Activated CD8-positive, alpha-beta T cell treated with anti-CD3 and anti-CD28 coated beads for 36 hours (primary cell): ENCODE data around the gene LPAR1. TPM values are rescaled to one million over a fixed set of nuclear protein-coding genes. Genes with fewer than 3 reads are reported as not detected.

Experiments
- ATAC-seq: fragments of 200-7000 bp; cut with Tn5 transposase; one replicate; pipeline ENCODE4 v1.10.0; 2021; ENCODE audit warnings: mild to moderate bottlenecking, moderate library complexity
- CTCF ChIA-PET: fragments of 350-600 bp; sonication (Branson Sonifier 250); formaldehyde crosslinking; loops from one replicate; lab custom pipeline; 2021; ENCODE audit warnings: antibody characterized with exemption; lab: Charles Lee
- POLR2A ChIA-PET: fragments of 350-600 bp; sonication (Branson Sonifier 250); formaldehyde crosslinking; loops from one replicate; lab custom pipeline; 2021; ENCODE audit warnings: antibody characterized with exemption; lab: Charles Lee
- DNase-seq: peaks from one replicate; pipeline ENCODE4 v3.0.0-alpha.2; 2020
- H3K27ac Mint-ChIP-seq: one replicate; pipeline ENCODE4 v1.8.0; 2021; ENCODE audit warnings: mild to moderate bottlenecking, mixed read lengths
- H3K27me3 Mint-ChIP-seq: one replicate; pipeline ENCODE4 v1.8.0; 2021; ENCODE audit warnings: mixed read lengths
- H3K36me3 Mint-ChIP-seq: one replicate; pipeline ENCODE4 v1.8.0; 2021; ENCODE audit warnings: low read depth, mixed read lengths
- H3K4me1 Mint-ChIP-seq: one replicate; pipeline ENCODE4 v1.8.0; 2021; ENCODE audit warnings: low read depth, mixed read lengths
- H3K4me3 Mint-ChIP-seq: one replicate; pipeline ENCODE4 v1.8.0; 2021; ENCODE audit warnings: mild to moderate bottlenecking, moderate library complexity, mixed read lengths
- H3K9me3 Mint-ChIP-seq: one replicate; pipeline ENCODE4 v1.8.0; 2021; ENCODE audit warnings: mixed read lengths
- intact Hi-C: fragments of 100-400 bp; cut with micrococcal nuclease; formaldehyde crosslinking; loops from one replicate; pipeline ENCODE4 v1.10.0; 2022
- total RNA-seq, 2 experiments: library from RNA; stranded (reverse); gene quantifications; one replicate each; pipeline ENCODE4 v1.2.3, GENCODE V29; 2021
- TF ChIP-seq, protein P1 (sequence below): fragments of 200-600 bp; IDR thresholded peaks from one replicate; pipeline ENCODE4 v1.8.0; 2022; ENCODE audit warnings: antibody characterized with exemption, mild to moderate bottlenecking

Gene LPAR1
- total RNA-seq, 2 experiments from 2014 or later, result not detected

DNA sequence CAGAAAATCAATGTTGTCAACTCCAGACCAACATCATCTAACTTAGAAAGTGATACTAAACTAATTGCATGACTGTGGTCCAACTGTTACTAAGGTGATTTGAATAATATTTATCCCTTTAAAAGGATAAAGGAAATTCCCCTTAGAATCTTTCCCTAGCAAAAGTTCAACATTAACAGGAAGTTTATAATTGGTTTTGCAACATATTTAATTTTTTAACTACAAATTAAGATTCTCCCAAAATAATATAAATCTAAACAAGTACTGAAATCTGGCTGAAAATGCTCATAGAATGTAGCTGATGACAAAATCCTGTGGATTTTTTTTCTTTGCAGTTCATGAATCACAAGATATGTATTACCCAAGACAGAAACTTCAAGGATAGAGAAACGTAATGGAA is 151.4 kb downstream of the LPAR1 start:
- Mint-ChIP-seq H3K36me3 (no peaks in the 10 kb centered on the region), H3K4me3 (no peak overlapping the region), H3K27me3 (no peaks in the 10 kb centered on the region), H3K9me3 (no peaks in the 10 kb centered on the region), H3K4me1 (no peaks in the 10 kb centered on the region), H3K27ac (no peak overlapping the region)
- ChIA-PET CTCF (no interaction called here), POLR2A (no interaction called here)
- intact Hi-C loops, result no loop called here
- TF ChIP-seq, protein P1, sequence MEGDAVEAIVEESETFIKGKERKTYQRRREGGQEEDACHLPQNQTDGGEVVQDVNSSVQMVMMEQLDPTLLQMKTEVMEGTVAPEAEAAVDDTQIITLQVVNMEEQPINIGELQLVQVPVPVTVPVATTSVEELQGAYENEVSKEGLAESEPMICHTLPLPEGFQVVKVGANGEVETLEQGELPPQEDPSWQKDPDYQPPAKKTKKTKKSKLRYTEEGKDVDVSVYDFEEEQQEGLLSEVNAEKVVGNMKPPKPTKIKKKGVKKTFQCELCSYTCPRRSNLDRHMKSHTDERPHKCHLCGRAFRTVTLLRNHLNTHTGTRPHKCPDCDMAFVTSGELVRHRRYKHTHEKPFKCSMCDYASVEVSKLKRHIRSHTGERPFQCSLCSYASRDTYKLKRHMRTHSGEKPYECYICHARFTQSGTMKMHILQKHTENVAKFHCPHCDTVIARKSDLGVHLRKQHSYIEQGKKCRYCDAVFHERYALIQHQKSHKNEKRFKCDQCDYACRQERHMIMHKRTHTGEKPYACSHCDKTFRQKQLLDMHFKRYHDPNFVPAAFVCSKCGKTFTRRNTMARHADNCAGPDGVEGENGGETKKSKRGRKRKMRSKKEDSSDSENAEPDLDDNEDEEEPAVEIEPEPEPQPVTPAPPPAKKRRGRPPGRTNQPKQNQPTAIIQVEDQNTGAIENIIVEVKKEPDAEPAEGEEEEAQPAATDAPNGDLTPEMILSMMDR, result no peak
- ATAC-seq (no peak), DNase-seq (no peak)

DNA sequence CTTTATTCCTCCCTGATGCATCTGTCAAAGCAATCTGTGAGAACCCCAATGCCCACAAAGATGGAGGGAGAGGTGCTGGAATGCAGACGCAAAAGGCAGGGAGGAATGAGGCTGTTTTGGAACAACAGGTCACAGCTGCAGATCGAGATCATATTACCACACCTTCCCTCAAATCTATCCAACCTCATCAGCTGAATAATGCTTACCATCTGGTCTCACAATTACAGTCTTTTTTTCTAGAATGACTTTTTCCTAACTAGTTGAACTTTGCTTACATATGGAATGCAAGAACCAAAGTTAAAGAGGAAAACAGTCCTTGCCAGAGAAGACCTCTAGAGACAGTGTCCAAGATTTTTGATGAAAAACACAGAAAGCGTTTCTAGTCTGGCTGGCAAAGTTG is 158.1 kb downstream of the LPAR1 start:
- POLR2A ChIA-PET, result no interaction called here
- Mint-ChIP-seq H3K4me3 (no peak overlapping the region), H3K27ac (no peak overlapping the region), H3K9me3 (no peaks in the 10 kb centered on the region), H3K36me3 (no peaks in the 10 kb centered on the region), H3K27me3 (peaks cover 4% of the 10 kb centered on the region), H3K4me1 (no peaks in the 10 kb centered on the region)
- no peak for ATAC-seq
- DNase-seq, result no peak
- TF ChIP-seq, protein P1, result no peak
- intact Hi-C loops, result no loop called here
- CTCF ChIA-PET, result no interaction called here

DNA sequence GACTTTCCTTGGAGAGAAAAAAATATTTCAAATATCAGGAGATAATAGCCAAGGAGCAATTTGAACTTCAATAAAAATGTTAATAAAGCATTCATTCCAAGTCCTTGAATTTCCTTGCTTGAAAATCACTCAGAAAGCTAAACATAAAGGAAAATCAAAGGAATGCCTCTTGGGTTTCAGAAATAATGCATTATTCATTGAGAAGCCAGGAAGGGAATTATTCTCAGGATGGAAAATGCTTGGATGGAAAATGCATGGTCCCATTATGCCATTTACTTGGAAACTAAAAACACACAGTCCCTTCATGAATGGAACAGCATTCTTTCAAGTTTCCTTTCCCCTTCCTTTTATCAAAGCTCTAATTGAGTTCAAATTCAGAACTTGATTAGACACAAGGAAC is 160.9 kb downstream of the LPAR1 start:
- intact Hi-C loops, result no loop called here
- no peaks in the 10 kb centered on the region for H3K4me1 Mint-ChIP-seq
- no peak overlapping the region for H3K27ac Mint-ChIP-seq
- ChIA-PET POLR2A (interaction anchor here (0.6 kb wide), 1 partner anchor 1399 kb away, joined by 3 read pairs; no protein-coding TSS in a partner anchor), CTCF (no interaction called here)
- peaks cover 12% of the 10 kb centered on the region for H3K27me3 Mint-ChIP-seq
- no peaks in the 10 kb centered on the region for H3K36me3 Mint-ChIP-seq
- no peaks in the 10 kb centered on the region for H3K9me3 Mint-ChIP-seq
- ATAC-seq (no peak), DNase-seq (no peak)
- TF ChIP-seq, protein P1, result no peak
- H3K4me3 Mint-ChIP-seq, result no peak overlapping the region

DNA sequence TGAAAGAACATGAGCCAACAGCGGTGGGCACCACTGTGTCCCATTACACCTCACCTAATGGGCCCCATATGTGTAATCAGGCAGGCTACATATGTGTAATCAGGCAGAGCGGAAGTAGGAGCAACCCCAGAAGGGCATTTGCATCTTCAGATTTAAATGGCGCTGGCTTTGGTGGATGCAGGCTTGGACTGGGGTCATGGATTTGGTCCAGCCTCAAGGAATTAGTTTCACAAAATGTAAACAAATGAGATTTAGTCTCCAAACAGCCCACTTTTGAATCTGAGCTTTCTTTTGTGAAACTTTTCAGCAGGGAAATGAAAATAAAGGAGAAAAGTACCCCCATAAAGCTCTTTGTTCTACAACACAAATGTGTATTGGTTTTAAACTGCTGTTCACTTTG is 161.3 kb downstream of the LPAR1 start:
- ATAC-seq (no peak), DNase-seq (no peak)
- Mint-ChIP-seq H3K27me3 (peaks cover 12% of the 10 kb centered on the region), H3K4me3 (no peak overlapping the region), H3K9me3 (no peaks in the 10 kb centered on the region), H3K4me1 (no peaks in the 10 kb centered on the region), H3K27ac (no peak overlapping the region), H3K36me3 (no peaks in the 10 kb centered on the region)
- intact Hi-C loops, result no loop called here
- POLR2A ChIA-PET, result no interaction called here
- TF ChIP-seq, protein P1, result no peak
- CTCF ChIA-PET, result no interaction called here

DNA sequence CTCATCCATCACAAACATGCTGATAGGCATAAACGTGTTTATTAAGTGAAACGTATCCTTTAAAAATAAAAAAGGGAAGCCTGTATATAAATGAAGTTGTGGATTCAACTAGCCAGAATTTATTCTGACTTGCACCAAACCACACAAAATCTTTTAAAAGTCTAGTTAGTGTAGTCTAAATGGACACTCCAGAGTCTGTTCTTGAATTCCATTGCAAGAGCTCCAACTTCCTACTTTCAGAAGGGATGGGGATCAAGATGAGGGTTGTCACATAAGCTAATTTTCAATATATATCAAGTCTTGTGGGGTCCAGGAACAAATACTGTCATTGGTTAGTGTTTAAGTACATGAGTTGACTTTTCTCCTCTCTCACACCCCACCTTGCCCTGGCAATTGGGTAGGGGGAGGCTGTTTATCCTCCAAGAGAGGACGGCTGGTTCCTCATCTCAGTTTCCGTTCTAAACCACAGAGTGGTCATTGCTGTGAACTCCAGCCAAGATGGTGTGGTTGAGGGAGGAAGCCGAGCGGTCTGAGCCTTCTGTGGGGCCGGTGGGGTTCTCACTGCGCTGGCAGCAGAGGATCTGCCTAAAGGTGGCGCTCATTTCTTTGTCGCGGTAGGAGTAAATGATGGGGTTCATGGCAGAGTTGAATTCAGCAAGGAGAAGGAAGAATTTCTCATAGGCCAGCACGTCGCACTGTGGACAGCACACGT is 163.2 kb downstream of the LPAR1 start:
- no peak overlapping the region for H3K4me3 Mint-ChIP-seq
- H3K27ac Mint-ChIP-seq, result no peak overlapping the region
- ATAC-seq (no peak), DNase-seq (peak; percentile 16)
- no peaks in the 10 kb centered on the region for H3K36me3 Mint-ChIP-seq
- no peaks in the 10 kb centered on the region for H3K4me1 Mint-ChIP-seq
- no peaks in the 10 kb centered on the region for H3K9me3 Mint-ChIP-seq
- peaks cover 12% of the 10 kb centered on the region for H3K27me3 Mint-ChIP-seq
- intact Hi-C loops, result no loop called here
- ChIA-PET POLR2A (no interaction called here), CTCF (no interaction called here)
- TF ChIP-seq, protein P1, result peak; percentile 11
